ENCODE measurements around the gene SCAMP5. TPM values are rescaled to one million over a fixed set of nuclear protein-coding genes. Genes with fewer than 3 reads are reported as not detected.

Gene SCAMP5
- polyA plus RNA-seq, 2 of the 4 experiments (the other 2 are of a cell fraction) = 10.5 to 16.2 TPM

DNA sequence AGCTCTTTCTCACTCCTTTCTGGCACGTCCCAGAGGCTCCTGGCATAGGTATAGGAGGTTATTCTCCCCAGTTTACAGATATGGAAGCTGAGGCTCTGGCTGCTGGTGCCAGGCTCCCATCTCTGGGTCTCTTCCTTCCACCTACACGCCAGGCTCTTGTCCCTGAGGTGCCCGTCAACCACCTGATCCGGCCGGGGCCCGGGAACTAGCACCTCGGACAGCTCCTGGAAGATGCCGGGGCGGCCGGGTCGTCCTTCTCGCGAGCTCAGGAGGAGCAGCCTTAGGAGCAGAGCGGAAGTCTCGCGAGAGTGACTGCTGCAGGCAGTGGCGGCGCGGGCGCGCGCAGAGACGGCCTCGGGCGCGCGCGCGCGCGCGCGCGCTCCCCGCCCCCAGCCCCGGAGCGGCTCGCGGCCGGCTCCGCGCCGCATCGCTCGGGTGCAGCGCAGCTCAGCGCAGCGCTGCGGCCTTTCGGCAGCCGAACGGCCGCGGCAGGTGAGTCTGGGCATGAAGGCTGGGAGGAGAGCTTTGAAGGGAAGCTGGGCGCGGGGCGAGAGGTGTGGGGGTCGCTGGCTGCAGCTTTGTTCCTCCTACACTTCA lies at the start of gene SCAMP5 (continued):
- TF ChIP-seq, protein P1, sequence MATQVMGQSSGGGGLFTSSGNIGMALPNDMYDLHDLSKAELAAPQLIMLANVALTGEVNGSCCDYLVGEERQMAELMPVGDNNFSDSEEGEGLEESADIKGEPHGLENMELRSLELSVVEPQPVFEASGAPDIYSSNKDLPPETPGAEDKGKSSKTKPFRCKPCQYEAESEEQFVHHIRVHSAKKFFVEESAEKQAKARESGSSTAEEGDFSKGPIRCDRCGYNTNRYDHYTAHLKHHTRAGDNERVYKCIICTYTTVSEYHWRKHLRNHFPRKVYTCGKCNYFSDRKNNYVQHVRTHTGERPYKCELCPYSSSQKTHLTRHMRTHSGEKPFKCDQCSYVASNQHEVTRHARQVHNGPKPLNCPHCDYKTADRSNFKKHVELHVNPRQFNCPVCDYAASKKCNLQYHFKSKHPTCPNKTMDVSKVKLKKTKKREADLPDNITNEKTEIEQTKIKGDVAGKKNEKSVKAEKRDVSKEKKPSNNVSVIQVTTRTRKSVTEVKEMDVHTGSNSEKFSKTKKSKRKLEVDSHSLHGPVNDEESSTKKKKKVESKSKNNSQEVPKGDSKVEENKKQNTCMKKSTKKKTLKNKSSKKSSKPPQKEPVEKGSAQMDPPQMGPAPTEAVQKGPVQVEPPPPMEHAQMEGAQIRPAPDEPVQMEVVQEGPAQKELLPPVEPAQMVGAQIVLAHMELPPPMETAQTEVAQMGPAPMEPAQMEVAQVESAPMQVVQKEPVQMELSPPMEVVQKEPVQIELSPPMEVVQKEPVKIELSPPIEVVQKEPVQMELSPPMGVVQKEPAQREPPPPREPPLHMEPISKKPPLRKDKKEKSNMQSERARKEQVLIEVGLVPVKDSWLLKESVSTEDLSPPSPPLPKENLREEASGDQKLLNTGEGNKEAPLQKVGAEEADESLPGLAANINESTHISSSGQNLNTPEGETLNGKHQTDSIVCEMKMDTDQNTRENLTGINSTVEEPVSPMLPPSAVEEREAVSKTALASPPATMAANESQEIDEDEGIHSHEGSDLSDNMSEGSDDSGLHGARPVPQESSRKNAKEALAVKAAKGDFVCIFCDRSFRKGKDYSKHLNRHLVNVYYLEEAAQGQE (IDR thresholded peaks at IDR 0.05) = peak; percentile 99
- TF ChIP-seq, protein P2, sequence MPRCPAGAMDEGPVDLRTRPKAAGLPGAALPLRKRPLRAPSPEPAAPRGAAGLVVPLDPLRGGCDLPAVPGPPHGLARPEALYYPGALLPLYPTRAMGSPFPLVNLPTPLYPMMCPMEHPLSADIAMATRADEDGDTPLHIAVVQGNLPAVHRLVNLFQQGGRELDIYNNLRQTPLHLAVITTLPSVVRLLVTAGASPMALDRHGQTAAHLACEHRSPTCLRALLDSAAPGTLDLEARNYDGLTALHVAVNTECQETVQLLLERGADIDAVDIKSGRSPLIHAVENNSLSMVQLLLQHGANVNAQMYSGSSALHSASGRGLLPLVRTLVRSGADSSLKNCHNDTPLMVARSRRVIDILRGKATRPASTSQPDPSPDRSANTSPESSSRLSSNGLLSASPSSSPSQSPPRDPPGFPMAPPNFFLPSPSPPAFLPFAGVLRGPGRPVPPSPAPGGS (IDR thresholded peaks at IDR 0.05) = 0 out of 3 replicates have a peak, but pooled peaks have one; percentile 34
- TF ChIP-seq RARB (CRISPR knock-in tag; IDR thresholded peaks at IDR 0.05) = no peak
- peak; percentile 56; the same call in 1 of the 2 replicates for TF ChIP-seq ZSCAN20 (CRISPR knock-in tag; IDR thresholded peaks at IDR 0.05)
- no peak for TF ChIP-seq MYC (IDR thresholded peaks at IDR 0.05; ENCODE audit: borderline replicate concordance, low read length)
- TF ChIP-seq, protein P3, sequence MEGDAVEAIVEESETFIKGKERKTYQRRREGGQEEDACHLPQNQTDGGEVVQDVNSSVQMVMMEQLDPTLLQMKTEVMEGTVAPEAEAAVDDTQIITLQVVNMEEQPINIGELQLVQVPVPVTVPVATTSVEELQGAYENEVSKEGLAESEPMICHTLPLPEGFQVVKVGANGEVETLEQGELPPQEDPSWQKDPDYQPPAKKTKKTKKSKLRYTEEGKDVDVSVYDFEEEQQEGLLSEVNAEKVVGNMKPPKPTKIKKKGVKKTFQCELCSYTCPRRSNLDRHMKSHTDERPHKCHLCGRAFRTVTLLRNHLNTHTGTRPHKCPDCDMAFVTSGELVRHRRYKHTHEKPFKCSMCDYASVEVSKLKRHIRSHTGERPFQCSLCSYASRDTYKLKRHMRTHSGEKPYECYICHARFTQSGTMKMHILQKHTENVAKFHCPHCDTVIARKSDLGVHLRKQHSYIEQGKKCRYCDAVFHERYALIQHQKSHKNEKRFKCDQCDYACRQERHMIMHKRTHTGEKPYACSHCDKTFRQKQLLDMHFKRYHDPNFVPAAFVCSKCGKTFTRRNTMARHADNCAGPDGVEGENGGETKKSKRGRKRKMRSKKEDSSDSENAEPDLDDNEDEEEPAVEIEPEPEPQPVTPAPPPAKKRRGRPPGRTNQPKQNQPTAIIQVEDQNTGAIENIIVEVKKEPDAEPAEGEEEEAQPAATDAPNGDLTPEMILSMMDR (IDR thresholded peaks at IDR 0.05) = no peak
- TF ChIP-seq EP300 (IDR thresholded peaks at IDR 0.05) = no peak
- no peak for TF ChIP-seq NFE2L2 (conservative IDR thresholded peaks at IDR 0.05; ENCODE audit: low read length)
- peak; percentile 95 for TF ChIP-seq EHMT2 (IDR thresholded peaks at IDR 0.05; ENCODE audit: low read depth)
- TF ChIP-seq KDM5A (IDR thresholded peaks at IDR 0.05) = no peak
- TF ChIP-seq HOXA7 (CRISPR knock-in tag; IDR thresholded peaks at IDR 0.05) = no peak
- no peak for TF ChIP-seq FOSB (CRISPR knock-in tag; IDR thresholded peaks at IDR 0.05)
- peak; percentile 51; the same call in 1 of the 2 replicates for TF ChIP-seq PHF8 (IDR thresholded peaks at IDR 0.05; ENCODE audit: borderline replicate concordance, low read depth)
- TF ChIP-seq HOXB13 (CRISPR knock-in tag; IDR thresholded peaks at IDR 0.05; ENCODE audit: low read depth) = peak; percentile 44; the same call in 1 of the 2 replicates
- no peak for TF ChIP-seq HEYL (CRISPR knock-in tag; IDR thresholded peaks at IDR 0.05)
- TF ChIP-seq, protein P4, sequence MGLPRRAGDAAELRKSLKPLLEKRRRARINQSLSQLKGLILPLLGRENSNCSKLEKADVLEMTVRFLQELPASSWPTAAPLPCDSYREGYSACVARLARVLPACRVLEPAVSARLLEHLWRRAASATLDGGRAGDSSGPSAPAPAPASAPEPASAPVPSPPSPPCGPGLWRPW (IDR thresholded peaks at IDR 0.05) = no peak
- TF ChIP-seq RAD21 (conservative IDR thresholded peaks at IDR 0.05 in 1 of 2, IDR thresholded peaks at IDR 0.05 in 1 of 2) = no peak
- TF ChIP-seq, protein P5, sequence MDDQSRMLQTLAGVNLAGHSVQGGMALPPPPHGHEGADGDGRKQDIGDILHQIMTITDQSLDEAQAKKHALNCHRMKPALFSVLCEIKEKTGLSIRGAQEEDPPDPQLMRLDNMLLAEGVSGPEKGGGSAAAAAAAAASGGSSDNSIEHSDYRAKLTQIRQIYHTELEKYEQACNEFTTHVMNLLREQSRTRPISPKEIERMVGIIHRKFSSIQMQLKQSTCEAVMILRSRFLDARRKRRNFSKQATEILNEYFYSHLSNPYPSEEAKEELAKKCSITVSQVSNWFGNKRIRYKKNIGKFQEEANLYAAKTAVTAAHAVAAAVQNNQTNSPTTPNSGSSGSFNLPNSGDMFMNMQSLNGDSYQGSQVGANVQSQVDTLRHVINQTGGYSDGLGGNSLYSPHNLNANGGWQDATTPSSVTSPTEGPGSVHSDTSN (IDR thresholded peaks at IDR 0.05) = no peak
- no peak for TF ChIP-seq CHD4 (IDR thresholded peaks at IDR 0.05; ENCODE audit: borderline replicate concordance)

Data from A549 (cell line).